Lower leg skin (tissue), 3 donors: ENCODE data around the gene PSMA4.

Experiments used
- POLR2A ChIP-seq, 2 donors: fragments of 450-650 bp; IDR thresholded peaks; one replicate each; pipeline ENCODE4 v1.6.1; 2016 to 2017; ENCODE audit warnings: antibody characterized with exemption in 2 of 2, mild to moderate bottlenecking in 1 of 2, moderate library complexity in 1 of 2
- TF ChIP-seq, protein P1 (sequence below), 3 donors: fragments of 450-650 bp; IDR thresholded peaks; one replicate each; pipeline ENCODE4 v1.5.1; 2016; ENCODE audit warnings: antibody characterized with exemption in 3 of 3, mild to moderate bottlenecking in 3 of 3, moderate library complexity in 2 of 3

DNA sequence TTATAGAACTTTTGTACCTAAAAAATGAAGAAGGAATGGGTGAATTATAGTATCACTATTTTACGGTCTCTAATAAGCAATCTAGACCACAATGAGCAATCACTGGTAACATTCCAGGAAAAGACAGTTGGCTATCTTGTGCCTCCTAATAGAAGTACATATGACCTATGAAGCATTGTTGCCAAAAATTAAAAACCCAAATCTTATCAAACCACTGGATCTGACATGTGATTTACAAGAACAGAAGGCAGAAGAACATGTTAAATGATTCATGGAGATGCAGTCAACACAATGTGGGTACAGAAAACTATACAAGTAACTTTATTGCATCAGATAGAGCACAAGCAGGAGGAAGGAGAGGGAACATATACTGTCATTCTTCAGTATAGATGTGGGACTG is 47.4 kb upstream of the PSMA4 start:
- TF ChIP-seq, protein P1, sequence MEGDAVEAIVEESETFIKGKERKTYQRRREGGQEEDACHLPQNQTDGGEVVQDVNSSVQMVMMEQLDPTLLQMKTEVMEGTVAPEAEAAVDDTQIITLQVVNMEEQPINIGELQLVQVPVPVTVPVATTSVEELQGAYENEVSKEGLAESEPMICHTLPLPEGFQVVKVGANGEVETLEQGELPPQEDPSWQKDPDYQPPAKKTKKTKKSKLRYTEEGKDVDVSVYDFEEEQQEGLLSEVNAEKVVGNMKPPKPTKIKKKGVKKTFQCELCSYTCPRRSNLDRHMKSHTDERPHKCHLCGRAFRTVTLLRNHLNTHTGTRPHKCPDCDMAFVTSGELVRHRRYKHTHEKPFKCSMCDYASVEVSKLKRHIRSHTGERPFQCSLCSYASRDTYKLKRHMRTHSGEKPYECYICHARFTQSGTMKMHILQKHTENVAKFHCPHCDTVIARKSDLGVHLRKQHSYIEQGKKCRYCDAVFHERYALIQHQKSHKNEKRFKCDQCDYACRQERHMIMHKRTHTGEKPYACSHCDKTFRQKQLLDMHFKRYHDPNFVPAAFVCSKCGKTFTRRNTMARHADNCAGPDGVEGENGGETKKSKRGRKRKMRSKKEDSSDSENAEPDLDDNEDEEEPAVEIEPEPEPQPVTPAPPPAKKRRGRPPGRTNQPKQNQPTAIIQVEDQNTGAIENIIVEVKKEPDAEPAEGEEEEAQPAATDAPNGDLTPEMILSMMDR (IDR thresholded peaks at IDR 0.05), result no peak
- no peak for TF ChIP-seq POLR2A (IDR thresholded peaks at IDR 0.05)
